Daoy (cell line): ENCODE data around the gene MPP7. TPM values are rescaled to one million over a fixed set of nuclear protein-coding genes. Genes with fewer than 3 reads are reported as not detected.
A peak's percentile ranks its signal among the peaks of the same experiment; 100 is the strongest.

ENCODE experiments used
- DNase-seq: peaks from one replicate; pipeline ENCODE4 v3.0.0-alpha.2; 2015; ENCODE audit warnings: low read depth
- total RNA-seq: library from RNA; depleted of rRNA; stranded (reverse); fragments of >200 nt; shearing (Covaris generic); gene quantifications from 2 replicates; pipeline ENCODE4 v1.2.3, GENCODE V29; 2014; rRNA removed

MPP7 gene
- total RNA-seq, 1 experiment from 2014 or later, result 1.9 TPM

- no peak for DNase-seq
Measured at GRCh38 chr10:28269842-28270456, 32.9 kb downstream of the MPP7 start.

DNA sequence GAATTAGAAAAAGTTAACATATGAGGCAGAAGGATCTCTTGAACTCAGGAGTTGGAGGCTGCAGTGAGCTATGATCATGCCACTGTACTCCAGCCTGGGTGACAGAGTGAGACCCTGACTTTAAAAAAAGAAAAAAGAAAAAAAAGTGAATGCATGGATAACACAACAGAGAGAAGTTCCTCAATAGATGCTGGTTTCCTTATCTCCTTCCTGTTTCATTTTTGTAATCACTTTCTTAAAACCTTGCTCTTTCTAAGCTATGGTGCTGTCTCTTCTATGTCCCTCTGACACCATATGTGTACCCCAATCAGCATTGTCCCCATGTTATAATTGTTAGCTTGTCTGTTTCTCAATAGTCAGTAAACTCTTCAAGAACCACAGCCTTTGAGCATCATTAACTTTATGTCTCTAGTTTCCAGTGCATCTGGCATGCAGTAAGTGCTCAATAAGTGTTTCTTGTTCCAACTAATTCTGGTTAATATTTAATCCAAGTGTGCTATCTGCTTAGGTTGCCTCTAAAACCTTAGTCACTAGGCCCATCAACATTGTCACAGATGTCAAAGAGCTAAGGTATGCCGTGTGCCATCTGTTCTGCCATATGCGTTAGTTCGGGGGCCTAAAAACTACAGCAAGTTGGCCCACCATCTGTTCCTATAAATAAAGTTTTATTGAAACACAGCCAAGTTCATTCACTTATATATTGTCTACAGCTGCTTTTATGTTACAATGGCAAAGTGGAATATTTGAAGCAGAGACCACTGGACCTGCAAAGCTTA, 36.2 kb downstream of the MPP7 start:
- no peak for DNase-seq

DNA sequence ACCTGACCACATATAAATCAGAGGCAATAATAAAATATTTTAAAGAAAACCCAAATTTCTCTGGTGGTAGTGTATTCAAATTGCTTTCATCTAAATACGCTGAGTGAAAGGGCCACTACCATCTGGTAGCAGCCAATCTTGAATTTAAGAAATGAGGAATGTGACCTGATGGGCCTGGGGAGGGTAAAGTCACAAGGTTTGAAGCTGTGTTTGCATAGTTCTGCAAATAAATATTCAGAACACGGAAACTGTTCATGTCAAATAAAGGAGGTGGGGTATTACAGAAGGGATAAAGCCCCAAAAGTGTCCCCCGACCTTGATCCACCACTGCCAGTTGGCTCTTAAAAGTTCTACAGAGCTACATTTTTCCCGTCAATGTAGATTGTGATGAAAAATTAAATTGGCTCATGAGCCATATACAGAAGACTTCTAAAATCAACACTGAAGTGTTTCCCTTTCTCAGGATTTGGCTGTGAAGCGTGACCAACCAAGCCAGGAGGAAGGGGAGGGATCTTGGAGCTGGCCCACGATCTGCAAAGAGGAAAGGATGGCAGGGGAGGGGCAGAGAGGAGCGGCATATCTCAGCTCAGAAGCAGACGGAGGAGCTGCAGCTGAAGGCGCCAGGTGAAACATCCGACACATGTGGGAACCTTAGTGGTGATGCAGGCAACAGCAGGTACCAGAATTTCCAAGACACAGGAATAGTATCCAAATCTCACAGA, 39.6 kb downstream of the MPP7 start:
- DNase-seq, result peak; percentile 15

DNA sequence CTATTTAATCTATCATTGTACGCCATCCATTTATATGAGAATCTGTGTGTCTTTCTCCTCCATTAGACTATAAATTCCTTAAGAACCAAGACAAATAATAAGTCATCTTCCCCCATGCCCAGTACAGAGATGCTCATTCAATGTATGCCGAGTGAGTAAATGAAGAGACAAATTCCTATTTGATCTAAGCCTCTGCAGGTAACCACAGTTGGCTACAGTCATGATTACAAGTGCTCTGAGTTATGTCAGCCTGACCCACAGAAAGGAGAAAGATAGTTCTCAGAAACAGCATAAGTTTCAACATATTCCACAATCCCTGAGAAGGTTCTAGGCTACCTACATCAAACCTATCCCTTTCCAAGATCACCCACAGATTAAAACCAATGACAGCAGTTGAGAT, 46.1 kb downstream of the MPP7 start:
- peak; percentile 28 for DNase-seq

- DNase-seq, result peak; percentile 73
Measured at GRCh38 chr10:28254290-28254985, 48.4 kb downstream of the MPP7 start.

- no peak for DNase-seq
Measured at GRCh38 chr10:28253169-28253785, 49.6 kb downstream of the MPP7 start.

Other genes starting within 250 kb of the MPP7 start
- 29.3 and 46.6 TPM in 2 replicates for gene WAC, start 230.1 kb upstream of the MPP7 start, total RNA-seq